Medulla oblongata (tissue), 1 donor: Measurements from ENCODE around the gene TMEM175.
A peak's percentile ranks its signal among the peaks of the same experiment; 100 is the strongest.
"Not testable (repeated sequence)": the region's sequence is repeated elsewhere in the genome, so short reads cannot be mapped to it uniquely, and the experiment has no call there.

Experiments
- DNase-seq: peaks from one replicate; pipeline ENCODE4 v3.0.0-alpha.2; 2015; ENCODE audit errors: extremely low spot score

TMEM175 gene

DNA sequence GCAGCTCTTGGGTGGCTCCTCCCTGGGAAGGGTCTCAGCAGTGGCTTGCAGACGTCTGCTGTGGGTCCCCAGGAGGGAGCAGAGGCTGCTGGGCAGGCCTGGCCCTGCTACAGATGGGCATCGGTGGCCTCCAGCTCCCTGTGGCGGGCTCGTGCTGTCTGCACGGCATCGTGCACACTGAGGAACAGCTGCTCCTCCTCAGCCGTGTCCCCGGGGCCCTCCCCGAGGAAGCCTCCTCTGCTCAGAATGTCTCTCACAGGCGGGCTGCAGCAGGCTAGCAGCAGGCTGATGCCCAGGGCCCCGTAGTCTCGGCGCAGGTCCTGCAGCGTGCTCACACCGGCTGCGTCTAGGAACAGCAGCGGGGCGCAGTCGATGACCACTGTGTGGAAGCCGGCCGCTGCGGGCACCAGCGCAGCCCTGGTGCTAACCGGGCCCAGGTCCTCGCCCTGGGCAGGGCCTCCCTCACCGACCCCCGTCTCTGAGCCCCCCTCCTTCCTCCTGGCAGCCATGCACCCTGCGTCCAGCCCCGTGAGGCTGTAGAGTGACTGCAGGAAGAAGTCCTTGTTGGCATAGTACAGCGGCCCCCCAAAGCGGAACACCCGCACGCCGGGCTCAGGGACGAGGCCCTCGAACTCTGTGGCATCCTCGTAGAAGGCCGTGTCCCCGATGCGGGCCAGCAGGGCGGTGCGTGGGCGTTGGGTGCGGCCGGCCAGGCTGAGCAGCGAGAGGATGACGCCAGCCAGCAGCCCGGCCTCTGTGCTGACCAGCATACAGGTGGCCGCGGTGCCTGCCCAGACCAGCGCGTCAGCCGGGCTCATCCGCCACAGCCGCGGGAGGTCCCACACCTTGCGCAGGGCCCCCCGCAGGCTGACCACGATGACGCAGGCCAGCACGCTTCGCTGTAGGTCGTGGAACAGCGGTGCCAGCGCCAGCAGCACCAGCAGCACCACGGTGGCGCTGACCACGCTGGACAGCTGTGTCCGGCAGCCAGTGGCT, 56.8 kb downstream of the TMEM175 start:
- DNase-seq: no peak

DNA sequence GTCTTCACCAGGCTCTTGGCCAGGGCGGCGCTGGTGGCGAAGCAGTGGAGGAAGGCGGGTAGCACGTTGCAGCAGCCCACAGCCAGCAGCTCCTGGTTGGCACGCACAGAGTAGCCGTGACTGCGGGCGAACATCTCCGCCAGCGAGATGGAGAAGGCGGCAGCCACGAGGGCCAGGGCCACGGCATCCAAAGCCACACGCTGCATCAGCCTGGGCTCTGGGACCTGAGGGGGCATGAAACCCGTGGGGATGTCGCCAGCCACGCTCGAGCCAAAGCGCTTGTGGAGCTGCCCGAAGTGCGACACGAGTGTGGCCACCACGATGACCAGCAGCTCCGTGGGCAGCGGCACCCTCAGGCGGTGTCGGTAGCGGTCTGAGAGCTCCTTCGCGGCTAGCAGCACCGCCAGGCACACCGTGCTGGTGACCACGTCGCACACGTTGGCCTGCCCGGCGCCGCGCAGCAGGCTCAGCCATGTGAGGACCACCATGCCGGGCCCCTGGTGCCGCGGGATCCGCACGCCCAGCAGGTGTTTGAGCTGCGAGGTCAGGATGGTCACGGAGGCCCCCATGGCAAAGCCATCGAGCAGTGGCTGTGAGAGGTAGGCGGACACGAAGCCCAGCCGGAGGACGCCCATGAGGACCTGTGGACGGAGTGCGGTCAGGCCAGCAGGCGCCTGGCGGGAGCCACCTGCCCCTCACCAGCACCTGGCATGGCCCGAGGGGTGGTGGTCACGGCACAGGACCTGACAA, 57.6 kb downstream of the TMEM175 start:
- no peak for DNase-seq

DNA sequence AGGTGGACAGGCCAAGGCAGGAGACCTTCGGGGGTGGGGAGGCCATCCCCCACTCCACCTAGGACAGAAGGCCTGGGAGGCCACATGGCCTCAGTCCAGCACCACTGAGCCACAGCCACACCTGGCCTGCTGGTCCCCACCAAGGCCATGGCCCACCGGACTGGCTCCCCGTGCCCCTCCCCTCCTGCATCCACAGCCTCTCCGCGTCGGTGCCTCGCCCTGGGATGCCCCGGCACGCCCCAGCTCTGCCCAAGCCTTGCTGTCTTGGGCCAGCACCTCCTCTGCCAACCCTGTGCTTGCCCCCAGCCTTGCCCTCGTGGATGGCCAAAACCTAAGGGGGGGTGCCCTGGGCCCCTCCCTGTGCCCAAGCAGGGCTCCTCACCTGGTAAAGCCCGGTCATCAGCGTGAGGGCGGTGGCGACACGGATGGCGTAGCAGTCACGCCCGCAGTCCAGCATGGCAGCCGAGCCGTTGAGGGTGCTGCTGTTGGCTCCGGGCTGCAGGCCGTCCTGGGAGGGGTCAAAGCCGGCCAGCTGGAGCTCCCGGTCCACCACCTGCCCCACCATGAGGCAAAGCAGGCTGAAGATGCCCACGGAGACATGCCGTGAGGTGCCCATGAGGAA, 58.6 kb downstream of the TMEM175 start:
- DNase-seq: no peak

DNA sequence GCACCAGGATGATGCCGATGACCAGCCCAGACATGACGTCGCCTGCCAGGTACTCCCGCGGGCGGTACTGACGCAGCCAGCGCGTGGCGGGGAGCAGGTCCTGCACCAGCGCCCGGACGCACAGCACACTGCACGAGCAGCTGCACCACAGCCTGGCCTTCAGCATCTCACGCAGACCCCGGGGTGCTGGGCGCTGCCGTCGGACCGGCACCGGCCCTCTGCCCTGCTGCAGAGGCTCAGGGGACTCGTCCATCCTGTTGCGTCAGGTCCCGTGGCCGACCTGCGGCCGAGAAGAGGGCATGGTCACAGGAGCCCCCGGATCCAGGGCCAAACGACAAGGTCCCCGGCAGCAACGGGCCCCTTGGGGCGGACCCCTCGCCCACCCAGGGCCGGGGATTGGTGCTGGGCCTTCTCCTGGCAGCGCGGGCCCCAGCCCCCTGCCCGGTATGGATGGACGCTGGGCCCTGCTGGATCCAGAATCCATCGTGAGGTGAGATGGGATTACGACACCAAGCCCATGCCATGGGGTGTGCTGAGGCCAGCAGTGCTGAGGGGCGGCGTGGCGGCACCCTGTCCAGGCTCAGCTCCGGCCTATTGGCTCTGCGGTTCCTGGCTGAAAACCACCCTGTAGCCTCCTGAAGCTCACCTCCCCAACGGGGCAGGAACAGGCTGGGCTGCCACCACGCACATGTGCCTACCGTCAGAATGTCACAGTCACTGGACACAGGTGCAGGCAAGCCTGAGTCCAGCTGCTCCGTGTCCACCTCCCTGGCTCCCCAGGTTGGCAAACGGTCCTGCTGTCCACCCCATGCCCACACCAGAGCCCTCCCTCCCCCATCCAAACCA, 59.4 kb downstream of the TMEM175 start:
- no peak for DNase-seq

DNA sequence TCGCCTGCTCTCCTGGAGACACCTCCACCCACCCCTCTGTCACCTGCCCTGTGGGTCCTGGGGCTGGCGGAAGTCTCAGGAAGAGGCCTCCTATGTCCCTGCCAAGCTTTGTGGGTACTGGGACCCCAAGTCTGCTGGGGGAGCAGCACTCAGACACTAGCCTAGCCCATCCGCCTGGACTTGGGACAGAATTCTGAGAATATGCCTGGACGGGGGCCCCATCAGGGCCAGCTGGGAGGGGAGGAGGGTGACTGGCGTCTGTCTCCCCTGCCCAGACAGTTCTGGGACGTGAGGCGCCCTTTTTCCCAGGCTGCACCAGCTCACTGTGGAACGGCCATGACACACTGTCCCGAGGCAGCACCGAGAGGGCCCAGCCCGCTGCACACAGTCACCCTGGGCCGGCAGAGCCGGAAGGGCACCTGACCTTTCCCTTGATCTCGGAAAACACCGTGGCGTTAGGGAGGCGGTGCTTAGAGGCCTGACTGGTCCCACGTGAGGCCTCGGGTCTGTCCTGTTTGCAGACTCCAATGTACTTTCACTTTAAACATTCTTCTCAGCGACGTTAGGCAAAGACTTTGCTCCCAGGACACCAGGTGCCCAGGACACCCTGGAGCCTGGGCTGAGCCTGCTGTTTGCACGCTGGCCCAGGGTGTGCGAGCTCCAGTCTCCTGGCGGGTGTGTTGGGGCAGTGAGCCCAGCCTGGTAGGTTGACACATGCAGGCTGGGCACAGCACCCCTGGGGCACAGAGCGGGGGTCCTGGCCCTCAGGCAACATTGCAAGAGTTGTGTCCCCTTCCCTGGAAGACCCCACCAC, 60.2 kb downstream of the TMEM175 start:
- DNase-seq: no peak

DNA sequence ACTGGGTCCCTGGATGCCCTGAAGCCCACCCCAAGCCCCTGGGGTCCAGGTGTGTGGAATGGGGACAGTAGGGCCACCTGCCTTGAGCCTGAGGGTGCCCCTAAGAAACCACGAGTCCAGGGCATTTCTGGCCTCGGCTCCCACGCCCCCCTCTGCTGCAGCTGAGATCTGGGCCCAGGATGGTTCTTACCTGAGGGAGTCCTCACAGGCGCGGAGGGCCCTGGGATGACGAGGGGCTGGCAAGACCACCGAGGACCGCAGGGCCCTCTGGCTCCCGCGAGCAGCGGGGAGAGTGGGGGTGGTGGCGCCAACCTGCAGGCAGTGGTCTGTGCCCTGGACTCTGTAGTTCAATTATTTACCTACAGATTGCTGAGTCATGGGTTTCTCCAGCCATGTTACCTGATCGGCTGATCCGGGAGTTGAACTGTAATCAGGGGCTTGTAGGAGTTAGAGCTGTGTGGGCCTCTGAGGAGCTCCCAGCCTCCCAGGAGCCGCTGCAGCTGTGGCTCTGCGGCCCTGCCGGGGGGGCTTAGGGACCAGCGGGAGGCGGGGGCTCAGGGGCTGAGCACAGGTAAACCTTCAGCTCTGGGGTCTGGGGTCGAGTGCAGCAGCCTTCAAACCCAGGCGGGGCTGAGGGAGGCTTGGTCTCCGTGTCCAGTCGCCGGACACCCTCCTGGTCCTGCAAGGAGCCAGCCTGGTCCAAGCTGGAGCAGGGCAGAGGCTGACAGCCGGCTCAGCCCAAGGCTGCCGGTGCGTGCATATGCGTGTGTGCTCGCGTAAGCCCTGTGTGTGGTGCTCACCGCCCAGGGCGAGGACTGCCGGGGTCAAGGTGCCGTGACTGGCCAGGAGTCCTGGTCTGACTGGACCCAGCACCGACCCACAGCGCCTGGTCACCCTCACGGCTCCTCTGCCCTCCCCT, 61.1 kb downstream of the TMEM175 start, which contains the start of gene SLC26A1:
Gene SLC26A1 (minus strand): TSS at position 294 of the 919 bp plus-strand sequence. CDS start 1,701 bp downstream, outside the sequence.
- DNase-seq: no peak

DNA sequence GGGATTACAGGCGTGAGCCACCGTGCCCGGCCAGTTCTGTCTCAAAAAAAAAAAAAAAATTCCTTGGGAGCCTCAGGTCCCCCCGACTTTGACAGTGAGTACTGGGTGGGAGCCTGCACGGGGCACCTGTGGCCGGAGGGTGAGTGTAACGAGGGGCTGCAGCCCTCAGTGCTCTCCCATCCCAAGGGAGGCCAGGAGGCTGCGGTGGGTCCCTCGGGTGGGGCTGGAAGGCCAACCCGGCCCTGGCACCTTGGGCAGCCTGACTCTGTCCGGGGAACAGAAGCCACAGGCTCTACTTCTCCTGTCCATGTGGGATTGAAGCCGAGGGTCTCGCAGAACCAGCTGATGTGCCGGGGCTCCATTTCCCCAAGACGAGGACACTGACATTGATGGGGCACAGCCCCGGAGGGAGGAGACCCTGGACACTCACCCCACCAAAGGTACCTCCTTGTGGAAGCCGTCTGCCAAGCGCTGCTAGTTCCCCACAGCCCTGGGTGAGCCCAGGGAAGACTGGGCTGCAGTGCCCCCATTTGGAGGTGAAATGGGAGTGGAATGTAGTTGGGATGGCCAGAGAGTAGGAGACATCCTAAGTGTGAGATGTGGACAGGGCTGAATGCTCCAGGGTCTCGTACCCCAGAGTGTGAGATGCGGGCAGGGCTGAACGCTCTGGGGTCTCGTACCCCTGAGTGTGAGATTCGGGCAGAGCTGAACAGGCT, 63.2 kb downstream of the TMEM175 start:
- no peak for DNase-seq

DNA sequence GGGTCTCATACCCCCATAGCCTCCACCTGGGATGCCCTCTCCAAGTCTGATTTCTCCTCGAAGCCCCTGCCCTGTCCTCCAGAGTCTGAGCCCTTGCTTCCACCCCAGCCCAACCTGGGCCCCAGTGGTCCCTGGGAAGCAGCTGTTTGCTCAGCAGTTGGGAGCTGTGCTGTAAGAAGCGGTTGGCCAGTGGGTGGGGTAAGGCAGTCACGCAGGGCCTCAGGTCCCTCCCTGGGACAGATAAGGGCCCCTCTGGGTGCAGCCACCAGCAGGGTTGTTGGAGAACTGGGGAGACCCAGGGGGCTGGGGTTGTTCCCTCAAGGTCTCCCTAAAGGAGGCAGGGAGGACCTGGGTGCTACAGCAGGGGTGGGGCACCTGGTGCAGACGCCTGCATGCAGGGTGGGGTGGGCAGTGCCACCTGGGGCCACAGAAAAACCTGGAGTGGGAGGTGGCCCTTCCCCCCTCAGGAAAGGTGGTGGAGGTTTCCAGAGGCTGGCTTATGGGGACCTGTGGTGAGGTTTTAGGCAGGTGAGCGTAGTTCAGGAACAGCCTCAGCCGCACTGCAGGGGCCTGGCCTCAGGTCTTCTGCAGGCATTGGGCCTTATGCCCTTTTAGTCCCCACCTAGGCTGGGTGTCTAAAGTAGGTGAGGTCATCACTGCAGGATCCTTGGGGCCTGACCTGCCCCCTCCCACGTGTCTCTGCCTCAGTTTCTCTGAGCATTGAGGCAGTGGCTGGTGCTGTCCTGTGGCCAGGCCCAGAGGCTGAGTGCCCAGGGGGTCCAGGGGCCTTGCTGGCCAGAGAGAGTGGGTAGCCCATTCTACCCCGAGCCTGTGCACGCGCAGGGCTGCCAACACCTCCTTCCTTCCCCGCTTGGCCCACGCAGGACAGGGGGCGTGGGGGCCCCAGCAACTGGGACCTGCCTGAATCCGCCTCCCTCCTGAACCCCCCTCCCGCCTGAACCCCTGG, 64.1 kb downstream of the TMEM175 start:
- DNase-seq: no peak

DNA sequence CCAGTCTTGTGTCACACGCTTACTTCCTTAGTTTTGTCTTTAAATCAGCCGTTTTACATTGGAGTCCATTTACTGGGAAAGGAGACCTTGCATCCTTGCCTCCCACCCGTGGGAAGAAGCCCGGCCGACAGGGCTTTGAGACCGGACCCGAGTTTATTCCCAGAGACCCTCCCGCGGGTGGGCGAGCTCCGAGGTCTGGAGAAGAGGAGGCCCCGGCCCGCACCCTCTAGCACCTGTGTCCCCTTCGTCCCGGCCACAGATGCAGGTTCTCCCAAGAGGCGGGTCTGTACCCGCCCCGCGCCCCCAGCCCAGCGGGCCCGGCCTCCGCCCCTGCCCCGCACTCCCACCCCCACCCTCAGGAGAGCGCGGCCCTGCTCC, 64.7 kb downstream of the TMEM175 start:
- DNase-seq: no peak

DNA sequence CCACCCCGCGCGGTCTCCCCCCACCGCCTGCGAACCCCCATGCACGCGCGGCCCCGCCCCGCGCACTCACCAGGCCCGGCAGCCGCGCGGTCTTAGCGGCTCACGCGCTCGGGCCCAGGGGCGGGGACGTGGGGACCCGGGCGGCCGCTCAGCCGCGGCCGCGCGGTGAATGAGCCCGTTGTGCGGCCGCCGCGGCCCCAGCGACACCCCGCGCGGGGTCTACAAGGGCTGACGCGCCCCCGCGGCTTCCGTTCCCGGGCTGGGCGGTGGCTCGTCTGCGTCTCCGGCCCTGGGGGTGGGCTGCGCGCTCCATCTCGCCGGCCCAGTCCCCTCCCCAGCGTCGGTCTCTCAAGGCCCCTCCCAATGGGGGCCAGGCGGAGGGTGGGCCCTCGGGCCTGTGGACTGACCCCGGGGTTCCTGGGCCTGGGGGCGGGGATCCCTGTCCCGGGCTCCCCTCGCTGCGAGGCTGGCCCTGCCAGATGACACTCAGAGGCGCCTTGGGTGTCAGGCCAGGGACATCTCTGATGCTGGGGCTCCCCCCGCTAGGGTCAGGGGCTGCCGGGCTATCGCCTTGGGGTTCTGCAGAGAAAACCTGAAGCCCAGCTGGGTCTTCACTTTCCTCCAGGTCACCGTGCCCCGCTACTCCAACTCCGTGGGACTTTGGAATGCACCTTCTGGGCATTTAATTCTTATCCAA, 65.3 kb downstream of the TMEM175 start:
- DNase-seq: peak; percentile 71

DNA sequence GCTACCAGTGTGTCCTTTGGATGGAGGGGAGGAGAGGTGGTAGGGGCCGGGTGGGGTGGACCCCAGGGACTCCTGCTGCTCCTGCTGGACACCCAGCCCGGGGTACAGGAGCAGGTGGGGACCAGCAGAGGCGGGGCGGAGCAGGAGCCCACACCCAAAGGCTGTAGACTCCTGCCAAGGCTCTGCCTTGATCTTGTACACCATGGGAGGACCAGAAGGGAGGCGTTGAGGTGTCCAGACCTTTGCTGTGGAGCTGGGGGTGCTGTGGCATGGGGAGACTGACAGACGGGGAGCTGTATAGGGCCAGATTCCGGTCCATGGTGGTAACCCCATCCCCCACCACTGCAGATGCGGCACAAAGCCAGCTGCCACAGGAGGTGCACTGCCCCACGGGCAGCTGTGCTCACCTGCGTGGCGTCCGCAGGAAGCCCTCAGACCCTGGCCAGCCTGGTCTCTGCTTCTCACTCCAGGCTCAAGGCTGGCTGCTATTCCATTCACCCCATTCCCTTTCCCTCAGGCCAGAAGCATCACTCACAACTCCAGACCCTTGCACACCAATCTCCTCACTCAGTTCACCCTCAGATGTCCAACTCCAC, 65.9 kb downstream of the TMEM175 start:
- DNase-seq: no peak

DNA sequence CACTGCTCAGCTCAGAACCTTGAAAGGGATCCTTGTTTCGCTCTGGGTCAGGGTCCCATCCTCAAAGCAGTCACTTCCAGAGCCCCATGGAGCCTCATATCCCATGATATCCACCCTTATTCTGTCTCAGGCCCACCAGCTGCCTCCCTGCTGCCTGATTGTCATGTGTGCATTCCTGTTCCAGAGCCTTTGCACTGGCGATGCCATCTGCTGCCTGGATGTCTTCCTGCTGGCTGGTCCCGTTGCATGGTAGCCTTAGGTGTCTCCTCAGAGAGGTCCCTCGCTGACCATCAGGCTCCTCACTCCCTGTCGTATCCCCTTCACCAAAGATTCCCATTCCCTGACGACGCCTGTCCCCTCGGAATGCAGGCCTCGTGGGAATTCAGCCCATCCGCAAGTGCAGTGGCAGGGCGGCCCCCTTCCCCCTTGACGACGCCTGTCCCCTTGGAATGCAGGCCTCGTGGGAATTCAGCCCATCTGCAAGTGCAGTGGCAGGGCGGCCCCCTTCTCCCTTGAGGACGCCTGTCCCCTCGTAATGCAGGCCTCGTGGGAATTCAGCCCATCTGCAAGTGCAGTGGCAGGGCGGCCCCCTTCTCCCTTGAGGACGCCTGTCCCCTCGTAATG, 67.1 kb downstream of the TMEM175 start:
- DNase-seq: not testable (repeated sequence)

DNA sequence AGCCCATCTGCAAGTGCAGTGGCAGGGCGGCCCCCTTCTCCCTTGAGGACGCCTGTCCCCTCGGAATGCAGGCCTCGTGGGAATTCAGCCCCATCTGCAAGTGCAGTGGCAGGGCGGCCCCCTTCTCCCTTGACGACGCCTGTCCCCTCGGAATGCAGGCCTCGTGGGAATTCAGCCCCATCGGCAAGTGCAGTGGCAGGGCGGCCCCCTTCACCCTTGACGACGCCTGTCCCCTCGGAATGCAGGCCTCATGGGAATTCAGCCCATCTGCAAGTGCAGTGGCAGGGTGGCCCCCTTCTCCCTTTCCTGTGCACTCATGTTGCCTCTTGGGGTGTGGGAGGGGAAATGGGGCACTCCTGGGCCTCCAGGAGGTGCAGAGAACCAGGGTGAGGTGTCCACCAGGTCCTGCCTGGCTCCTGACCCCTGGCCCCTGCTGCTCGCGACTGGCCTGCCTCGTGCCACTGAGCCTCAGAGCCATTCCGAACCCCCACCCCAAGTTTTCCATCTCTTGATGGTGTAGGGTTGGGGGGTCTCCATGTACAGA, 67.7 kb downstream of the TMEM175 start:
- DNase-seq: no peak

DNA sequence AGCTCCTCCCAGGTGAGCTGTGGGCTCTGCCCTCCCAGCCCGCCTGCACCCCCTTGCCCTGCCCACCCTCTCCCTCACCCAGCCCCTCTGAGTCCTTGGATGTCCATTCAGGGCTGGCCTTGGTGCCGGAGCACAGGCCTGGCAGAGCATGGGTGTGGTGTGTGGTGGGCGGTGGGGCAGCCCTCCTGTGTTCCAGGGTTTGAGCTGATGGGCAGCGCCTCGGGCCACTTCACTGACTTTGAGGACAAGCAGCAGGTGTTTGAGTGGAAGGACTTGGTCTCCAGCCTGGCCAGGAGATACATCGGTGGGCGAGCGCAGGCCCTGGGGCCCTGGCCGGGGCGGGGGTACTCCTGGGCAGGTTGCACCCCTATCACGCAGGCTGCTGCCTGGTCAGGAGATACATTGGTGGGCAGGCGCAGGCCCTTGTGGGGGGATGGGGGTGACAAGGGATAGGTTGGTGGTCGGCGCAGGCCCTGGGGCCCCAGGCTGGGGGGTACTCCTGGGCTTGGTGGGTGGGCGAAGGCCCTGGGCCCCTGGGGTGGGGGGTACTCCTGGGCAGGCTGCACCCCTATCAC, 68.5 kb downstream of the TMEM175 start:
- DNase-seq: no peak

DNA sequence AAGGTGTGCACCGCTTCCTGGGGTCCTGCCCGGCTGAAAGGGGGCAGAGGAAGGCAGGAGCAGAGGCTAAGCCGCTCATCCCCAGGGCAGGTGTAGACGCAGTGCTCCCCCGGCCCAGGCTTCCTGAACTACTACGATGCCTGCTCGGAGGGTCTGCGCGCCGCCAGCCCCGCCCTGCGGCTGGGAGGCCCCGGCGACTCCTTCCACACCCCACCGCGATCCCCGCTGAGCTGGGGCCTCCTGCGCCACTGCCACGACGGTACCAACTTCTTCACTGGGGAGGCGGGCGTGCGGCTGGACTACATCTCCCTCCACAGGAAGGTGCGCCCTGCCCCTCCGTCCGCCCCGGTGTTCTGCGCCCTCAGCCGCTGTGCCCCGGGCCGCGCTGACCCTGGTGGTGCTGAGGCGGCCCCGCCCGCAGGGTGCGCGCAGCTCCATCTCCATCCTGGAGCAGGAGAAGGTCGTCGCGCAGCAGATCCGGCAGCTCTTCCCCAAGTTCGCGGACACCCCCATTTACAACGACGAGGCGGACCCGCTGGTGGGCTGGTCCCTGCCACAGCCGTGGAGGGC, 69.4 kb downstream of the TMEM175 start:
- DNase-seq: no peak
